Effector CD8-positive, alpha-beta T cell (primary cell): ENCODE results near the gene ATRIP.
"Not testable (repeated sequence)": the region's sequence is repeated elsewhere in the genome, so short reads cannot be mapped to it uniquely, and the experiment has no call there.

ENCODE experiments used
- DNase-seq: peaks from one replicate; lab custom pipeline; 2025; lab: John Stamatoyannopoulos, UW
- total RNA-seq, 4 experiments: gene quantifications; one replicate each; lab custom pipeline; 2026; lab: John Stamatoyannopoulos, UW

ATRIP gene
- 19.3 to 32.2 (median 25.8) reads per million in 4 experiments for total RNA-seq

GRCh38 chr3:48446425-48447193 is at the start of gene ATRIP:
ATRIP (plus strand) TSS chr3:48446737; CDS start chr3:48446846, 109 bp downstream.
- peak; percentile 84 for DNase-seq

DNA sequence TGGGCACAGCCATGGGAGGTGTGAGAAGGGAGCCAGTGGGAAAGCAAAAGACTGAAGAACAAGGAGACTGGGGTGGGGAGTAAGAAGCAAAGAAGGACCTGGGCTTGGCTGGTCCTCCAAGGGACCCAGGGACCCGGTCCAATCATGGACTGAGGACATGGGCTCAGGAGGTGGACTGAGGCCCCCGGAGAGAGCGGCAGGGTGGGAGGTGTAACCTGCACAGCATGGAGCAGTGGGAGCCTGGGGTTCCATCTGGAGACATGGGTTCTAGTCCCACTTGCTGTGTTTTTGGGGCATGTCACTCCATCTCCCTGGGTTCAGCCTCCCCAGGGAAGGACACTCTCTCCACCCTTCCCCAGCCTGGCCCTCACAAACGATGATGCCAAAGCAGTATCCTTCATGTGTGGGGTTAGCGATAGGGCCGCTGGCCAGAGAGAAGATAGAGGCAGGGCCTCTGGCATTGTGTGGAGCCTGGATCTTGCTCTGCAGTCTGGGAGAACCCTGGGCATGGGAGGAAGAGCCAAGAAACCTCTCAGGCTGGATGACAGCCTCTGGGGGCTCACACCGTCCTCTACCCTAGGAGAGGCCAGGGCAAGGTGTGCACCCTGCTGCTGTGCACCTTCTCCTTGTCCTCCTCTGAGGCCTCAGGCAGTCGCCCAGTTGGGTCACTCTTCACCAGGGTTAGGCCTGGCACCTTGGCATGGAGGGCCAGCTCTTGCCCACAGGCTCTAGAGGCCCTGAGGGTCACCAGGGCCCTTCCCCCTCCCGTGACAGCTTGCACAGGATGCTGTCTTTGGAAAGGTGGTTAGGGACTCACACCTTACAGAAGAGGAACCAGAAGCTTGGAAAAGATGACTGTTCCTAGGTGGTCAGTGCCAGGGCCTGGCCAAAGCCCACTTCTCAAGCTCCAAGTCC is 48.5 kb upstream of the ATRIP start:
- DNase-seq: no peak

DNA sequence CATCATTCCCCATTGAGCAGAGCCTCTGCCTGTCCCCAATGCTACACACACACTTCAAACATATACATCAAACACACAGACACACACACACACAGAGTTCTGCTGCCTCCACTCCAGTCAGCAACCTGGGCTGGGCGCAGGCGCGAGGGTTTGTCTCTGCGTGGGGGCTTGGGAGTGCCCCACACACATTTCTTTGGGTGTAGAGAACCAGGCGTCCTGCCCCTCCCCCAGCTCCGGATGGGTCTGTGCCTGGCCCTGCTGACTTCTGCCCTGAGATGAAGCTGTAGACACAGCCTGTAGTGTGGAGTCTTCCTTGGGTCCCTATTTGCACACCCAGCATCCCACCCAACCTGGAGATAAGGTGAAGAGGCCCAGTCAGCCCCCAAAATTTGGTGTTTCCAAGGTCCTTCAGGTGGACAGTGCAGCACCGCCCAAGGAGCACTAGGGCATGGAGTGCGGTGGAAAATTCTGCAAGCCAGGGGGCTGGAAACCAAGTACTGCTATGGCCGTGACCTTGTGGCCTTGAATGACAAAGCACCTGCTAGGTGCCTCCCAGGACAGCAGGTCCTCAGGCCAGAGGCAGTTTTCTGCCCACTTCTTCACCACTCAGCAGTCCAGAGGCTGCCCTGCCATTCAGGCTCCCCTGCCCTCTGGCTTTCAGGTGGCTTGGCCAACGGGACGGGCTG is 47.7 kb upstream of the ATRIP start:
- DNase-seq: no peak

- DNase-seq: no peak
Measured at GRCh38 chr3:48399387-48400172, 47.0 kb upstream of the ATRIP start.

DNA sequence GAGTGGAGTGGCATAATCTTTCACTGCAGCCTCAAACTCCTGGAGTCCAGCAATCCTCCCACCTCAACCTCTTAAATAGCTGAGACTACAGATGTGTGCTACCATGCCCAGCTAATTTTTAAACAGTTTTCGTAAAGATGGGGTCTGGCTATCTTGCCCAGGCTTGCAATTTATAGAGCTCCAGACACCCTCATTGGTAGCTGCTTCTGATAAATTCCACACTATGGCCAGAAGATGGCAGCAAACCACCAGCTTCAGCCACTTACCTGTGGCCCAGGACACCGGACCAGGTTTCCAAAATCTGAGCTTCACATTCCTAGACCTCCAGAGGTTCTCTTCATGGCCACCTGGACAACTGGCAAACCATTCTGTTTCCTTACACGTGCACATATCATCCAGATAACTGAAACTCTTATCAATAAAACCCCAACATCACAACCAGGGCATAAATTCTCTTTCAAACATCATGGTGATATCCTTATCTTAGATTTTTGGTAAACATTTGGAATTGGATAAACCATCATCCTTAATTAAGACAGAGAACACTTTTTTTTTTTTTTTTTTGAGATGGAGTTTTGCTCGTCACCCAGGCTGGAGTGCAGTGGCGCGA is 45.6 kb upstream of the ATRIP start:
- peak; percentile 55 for DNase-seq

DNA sequence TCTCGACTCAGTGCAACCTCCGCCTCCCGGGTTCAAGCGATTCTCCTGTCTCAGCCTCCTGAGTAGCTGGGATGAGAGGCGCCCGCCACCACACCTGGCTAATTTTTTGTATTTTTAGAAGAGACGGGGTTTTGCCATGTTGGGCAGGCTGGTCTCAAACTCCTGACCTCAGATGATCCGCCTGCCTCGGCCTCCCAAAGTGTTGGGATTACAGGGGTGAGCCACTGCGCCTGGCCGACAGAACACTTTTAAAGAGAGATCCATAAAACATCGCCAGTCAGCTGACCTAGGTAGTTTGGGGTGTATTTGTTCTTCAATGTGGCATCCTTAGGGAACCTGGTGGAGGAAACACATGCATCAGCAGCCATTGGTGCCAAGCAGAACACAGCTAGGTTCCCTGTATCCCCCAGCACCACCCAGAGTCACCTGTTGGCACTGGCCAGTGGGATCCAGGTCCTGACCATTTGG is 45.1 kb upstream of the ATRIP start:
- not testable (repeated sequence) for DNase-seq

DNA sequence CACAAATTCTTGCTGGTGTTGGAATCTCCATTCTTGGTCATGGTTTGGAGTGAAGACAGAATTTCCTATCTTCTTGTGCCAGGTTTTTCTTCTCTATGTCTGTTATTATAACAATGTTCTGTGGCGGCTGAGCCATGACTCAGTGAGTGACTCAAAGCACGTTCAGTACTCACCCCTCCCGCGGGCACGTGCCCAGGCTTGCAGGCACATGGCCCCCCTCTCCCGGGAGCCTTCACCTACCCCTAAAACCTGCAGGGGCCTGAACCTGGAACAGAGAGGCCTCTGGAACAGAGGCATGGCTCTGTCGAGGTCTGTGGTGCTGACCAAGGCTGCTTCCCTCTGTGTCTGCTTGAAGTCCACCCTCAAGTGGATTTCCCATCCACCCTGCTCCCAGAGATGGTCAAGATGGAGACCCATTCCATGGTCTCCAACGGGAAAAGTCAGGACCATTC is 44.2 kb upstream of the ATRIP start:
- no peak for DNase-seq

- DNase-seq: no peak
Measured at GRCh38 chr3:48402907-48403306, 43.6 kb upstream of the ATRIP start.

DNA sequence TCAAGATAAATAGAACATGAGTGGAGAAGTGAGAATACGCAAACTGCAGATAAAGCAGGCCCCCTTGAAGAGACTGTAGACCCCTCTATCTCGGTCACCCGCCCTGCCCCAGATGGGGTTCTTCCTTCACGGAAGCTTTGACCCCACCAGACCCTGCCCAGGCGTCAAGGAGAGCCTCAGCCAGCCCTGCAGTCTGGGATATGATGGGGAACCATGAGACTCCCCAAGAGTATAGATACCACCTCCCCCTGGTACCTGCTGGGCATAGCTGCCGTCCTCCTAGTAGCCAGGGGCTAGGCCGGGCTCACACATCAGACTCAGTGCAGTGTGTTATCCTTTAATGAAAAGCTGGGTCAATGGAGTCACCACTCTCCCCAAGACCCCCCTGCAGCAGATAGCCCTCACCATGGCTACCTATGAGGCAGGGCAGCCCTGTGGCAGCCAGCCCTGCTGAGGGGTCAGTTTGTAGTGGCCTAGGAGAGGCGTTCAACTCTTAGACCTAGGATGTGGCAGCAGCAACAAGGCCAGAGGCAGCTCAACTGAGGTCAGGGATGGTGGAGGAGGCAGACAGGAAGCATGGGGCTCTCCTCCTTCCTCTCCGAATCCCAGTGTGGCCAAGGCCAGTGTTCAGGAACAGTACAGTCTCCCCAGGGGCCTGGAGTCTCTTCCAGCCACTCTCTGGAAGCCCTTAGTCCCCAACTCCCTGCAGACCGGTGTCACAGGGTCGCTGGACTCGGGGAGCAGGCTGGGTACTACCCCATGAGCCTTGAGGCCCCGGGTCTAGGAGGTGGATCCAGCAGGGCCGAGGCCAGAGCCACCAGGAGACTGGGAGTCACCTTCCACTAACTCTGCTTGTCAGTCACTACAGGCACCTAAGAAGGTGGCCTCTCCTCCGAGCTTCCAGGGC is 42.8 kb upstream of the ATRIP start:
- no peak for DNase-seq

DNA sequence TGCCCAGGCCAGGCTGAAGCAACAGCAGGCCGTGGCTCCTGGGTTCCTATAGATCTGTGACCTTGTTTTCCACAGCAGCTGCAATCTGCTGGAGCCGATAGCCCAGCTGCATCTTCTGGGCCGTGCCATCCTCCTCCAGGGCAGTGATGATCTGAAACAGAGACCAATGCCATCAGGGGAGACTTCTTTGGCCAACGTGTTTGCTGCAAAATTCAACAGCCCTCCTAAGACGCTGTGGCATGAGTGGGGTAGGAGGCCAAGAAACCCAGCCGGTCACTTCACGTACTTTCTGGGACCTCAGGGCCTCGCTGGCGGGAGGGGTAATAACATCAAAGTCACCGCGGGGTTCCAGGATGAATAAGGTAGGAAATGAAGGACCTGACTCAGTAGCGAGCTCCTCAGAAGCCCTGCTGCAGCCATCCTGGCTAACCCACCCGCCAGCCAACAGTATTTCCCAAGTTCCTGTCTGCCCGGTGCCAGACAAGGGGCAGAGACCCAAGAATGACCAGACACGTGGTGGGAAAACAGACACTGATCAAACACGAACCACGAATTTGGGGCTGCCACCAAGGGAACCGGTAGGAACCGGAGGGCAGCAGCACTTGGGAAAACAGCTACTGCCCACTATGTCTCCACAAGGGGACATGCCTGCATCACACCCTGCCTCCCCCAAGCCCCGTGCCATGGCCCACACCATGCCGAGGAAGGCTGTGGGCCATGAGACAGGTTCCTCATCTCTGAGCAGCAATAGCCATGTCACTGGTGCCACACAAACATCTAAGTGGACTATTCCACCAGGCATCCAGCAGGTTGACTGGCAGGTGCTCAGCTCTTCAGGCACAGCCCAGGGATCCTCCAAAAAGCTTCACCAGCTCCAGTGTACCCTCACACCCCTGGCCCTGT is 41.8 kb upstream of the ATRIP start:
- DNase-seq: no peak

- no peak for DNase-seq
Measured at GRCh38 chr3:48405343-48405881, 41.1 kb upstream of the ATRIP start.

DNA sequence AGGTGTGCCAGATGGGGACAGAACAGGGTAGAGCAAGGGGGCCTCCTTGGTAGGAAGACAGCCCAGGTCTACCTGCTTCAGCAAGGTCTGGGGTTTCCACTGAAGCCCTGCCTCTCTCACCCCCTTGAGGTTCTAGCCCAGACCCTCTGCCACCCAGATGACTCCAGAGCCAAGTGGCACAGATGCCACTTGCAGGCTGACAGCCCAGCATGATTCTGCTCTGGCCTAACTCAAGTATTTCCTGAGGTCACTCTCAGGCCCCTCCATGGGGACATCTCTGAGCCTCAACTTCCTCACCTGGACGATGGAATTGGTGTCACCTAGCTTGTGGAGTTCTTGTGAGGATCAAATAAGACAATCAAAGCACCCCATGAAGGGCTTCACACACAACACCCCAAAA is 40.6 kb upstream of the ATRIP start:
- DNase-seq: no peak

GRCh38 chr3:48406443-48407431 is 39.8 kb upstream of the ATRIP start:
- DNase-seq: no peak

DNA sequence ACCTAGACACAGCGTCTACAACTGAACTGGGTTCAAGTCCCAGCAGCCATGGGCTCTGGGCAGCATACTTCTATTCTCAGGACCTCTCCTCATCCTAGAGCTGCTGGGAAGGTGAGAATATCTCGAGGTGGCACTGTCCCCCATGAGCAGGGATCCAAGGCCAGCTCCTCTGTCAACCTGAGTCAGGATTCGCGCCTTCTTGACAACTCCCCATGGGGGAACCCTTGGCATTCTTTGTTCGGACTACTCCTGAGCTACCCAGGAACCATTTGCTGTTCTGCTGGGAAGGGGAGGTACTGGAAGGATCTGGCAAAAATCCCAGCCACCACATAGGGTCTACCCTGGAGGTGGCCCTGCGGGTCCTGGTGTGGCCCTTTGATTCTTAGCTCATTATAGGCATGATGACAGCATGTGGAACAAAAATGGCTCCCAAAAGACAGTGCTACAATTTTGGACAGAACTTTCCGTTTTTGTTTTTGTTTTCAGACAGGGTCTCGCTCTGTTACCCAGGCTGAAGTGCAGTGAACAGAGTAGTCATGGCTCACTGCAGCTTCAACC is 38.9 kb upstream of the ATRIP start:
- DNase-seq: no peak

DNA sequence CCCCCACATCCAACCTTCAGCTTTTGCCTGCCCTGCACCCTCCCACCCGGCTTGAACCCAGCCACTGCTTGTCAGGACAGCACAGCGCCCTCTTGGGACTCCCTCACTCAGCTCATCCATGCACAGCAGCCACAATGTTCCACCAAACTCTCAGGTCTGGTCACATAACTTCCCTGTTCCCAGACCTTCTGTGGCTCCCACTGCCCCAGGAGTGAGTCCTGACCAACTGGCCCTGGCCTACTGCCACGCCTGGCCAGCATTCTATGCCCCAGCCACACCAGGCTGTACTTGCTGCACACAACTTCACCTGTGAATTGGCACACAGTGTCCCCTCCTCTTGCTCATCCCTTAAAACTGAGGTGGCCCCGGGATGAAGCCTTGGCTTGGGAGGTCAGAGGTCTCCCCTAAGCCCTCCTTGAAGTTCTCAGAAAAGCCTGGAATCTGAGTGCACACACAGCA is 37.7 kb upstream of the ATRIP start:
- DNase-seq: no peak

- no peak for DNase-seq
Measured at GRCh38 chr3:48409291-48410201, 37.0 kb upstream of the ATRIP start.
